Neural cell (in vitro differentiated cells): ENCODE results near the gene CYP4F8. TPM values are rescaled to one million over a fixed set of nuclear protein-coding genes. Genes with fewer than 3 reads are reported as not detected.

Experiments used
- H2AFZ ChIP-seq: fragments of 200-600, 300-800 bp; sonication (generic), shearing (Covaris generic); 2 replicates; pipeline ENCODE4 v1.6.0; 2014; ENCODE audit warnings: low read depth, mild to moderate bottlenecking, antibody characterized with exemption, low read length, moderate library complexity
- H3F3A ChIP-seq: fragments of 200-600 bp; shearing (Covaris generic); 2 replicates; pipeline ENCODE4 v1.6.1; 2016; ENCODE audit warnings: mild to moderate bottlenecking, moderate library complexity, mixed read lengths, antibody characterized with exemption, low read length; ENCODE audit not compliant: insufficient read depth, poor library complexity, severe bottlenecking
- H3K27ac ChIP-seq: fragments of 200-600, 300-800 bp; sonication (generic), shearing (Covaris generic); 2 replicates; pipeline ENCODE4 v1.5.1; 2014; ENCODE audit warnings: mild to moderate bottlenecking, low read length, moderate library complexity
- H3K27me3 ChIP-seq: fragments of 300-800, 200-600 bp; sonication (generic), shearing (Covaris generic); 2 replicates; pipeline ENCODE4 v1.6.0; 2014; ENCODE audit warnings: mild to moderate bottlenecking, low read depth, low read length, moderate library complexity; ENCODE audit not compliant: insufficient read depth
- H3K36me3 ChIP-seq: fragments of 300-800, 200-600 bp; sonication (generic), shearing (Covaris generic); 2 replicates; pipeline ENCODE4 v1.5.1; 2014; ENCODE audit warnings: mild to moderate bottlenecking, antibody characterized with exemption, low read length, moderate library complexity; ENCODE audit not compliant: insufficient read depth
- H3K4me2 ChIP-seq: fragments of 300-800, 200-600 bp; sonication (generic), shearing (Covaris generic); 2 replicates; pipeline ENCODE4 v1.6.0; 2014; ENCODE audit warnings: mild to moderate bottlenecking, low read length
- H3K4me3 ChIP-seq: fragments of 300-800, 200-600 bp; sonication (generic), shearing (Covaris generic); 2 replicates; pipeline ENCODE4 v1.5.1; 2014; ENCODE audit warnings: mild to moderate bottlenecking, low read length, moderate library complexity
- H3K79me2 ChIP-seq: fragments of 200-600 bp; shearing (Covaris generic); replicated peaks from 2 replicates; pipeline ENCODE4 v1.6.0; 2014; ENCODE audit warnings: mild to moderate bottlenecking, low read length, moderate library complexity; ENCODE audit not compliant: insufficient read depth
- H3K9ac ChIP-seq: fragments of 300-800, 200-600 bp; sonication (generic), shearing (Covaris generic); 2 replicates; pipeline ENCODE4 v1.6.1; 2016; ENCODE audit warnings: mild to moderate bottlenecking, low read length, mixed read lengths
- H3K9me2 ChIP-seq: fragments of 200-600 bp; shearing (Covaris generic); 2 replicates; pipeline ENCODE4 v1.6.1; 2016; ENCODE audit warnings: mild to moderate bottlenecking, low read length, mixed read lengths; ENCODE audit not compliant: insufficient read depth
- H3K9me3 ChIP-seq: fragments of 200-600, 300-800 bp; sonication (generic), shearing (Covaris generic); 2 replicates; pipeline ENCODE4 v1.6.1; 2016; ENCODE audit warnings: mild to moderate bottlenecking, mixed run types, low read length, moderate library complexity, mixed read lengths
- H4K20me1 ChIP-seq: fragments of 200-600 bp; shearing (Covaris generic); 2 replicates; pipeline ENCODE4 v1.6.1; 2016; ENCODE audit warnings: mild to moderate bottlenecking, mixed run types; ENCODE audit not compliant: insufficient read depth
- EP300 ChIP-seq: fragments of 450-650 bp; conservative IDR thresholded peaks from 2 replicates; pipeline ENCODE4 v1.6.1; 2014; ENCODE audit warnings: antibody characterized with exemption, mild to moderate bottlenecking, moderate library complexity; ENCODE audit not compliant: poor library complexity, severe bottlenecking
- EZH2 ChIP-seq: fragments of 200-600, 300-800 bp; shearing (Covaris generic), sonication (generic); IDR thresholded peaks from 2 replicates; pipeline ENCODE4 v1.6.1; 2014; ENCODE audit warnings: antibody characterized with exemption, low read length, borderline replicate concordance, mild to moderate bottlenecking; ENCODE audit not compliant: insufficient read depth, poor library complexity, severe bottlenecking
- MXI1 ChIP-seq: fragments of 450-650 bp; conservative IDR thresholded peaks from 2 replicates; pipeline ENCODE4 v1.6.1; 2014; ENCODE audit warnings: antibody characterized with exemption, mild to moderate bottlenecking; ENCODE audit not compliant: poor library complexity, severe bottlenecking
- POLR2AphosphoS5 ChIP-seq: IDR thresholded peaks from 2 replicates; pipeline ENCODE4 v1.6.1; 2012
- RAD21 ChIP-seq: fragments of 450-650 bp; conservative IDR thresholded peaks from 2 replicates; pipeline ENCODE4 v1.6.1; 2014; ENCODE audit warnings: antibody characterized with exemption, mild to moderate bottlenecking, moderate library complexity
- SMC3 ChIP-seq: fragments of 450-650 bp; conservative IDR thresholded peaks from 2 replicates; pipeline ENCODE4 v1.6.1; 2014; ENCODE audit warnings: antibody characterized with exemption, mild to moderate bottlenecking, moderate library complexity; ENCODE audit not compliant: poor library complexity
- TAF1 ChIP-seq: IDR thresholded peaks from 2 replicates; pipeline ENCODE4 v1.6.1; 2012; ENCODE audit warnings: low read depth
- polyA plus RNA-seq: library from polyadenylated mRNA; depleted of rRNA; stranded (reverse); fragments of >200 nt; gene quantifications from 2 replicates; pipeline ENCODE4 v1.2.3, GENCODE V29; 2014
- TF ChIP-seq, protein P1 (sequence below): fragments of 450-650 bp; IDR thresholded peaks from 2 replicates; pipeline ENCODE4 v1.5.1; 2014; ENCODE audit warnings: antibody characterized with exemption, mild to moderate bottlenecking, moderate library complexity; ENCODE audit not compliant: poor library complexity, severe bottlenecking
- TF ChIP-seq, protein P2 (sequence below): IDR thresholded peaks from 2 replicates; pipeline ENCODE4 v1.6.1; 2012; ENCODE audit warnings: borderline replicate concordance

The CYP4F8 gene
- polyA plus RNA-seq, 1 donor from 2014 or later: not detected

DNA sequence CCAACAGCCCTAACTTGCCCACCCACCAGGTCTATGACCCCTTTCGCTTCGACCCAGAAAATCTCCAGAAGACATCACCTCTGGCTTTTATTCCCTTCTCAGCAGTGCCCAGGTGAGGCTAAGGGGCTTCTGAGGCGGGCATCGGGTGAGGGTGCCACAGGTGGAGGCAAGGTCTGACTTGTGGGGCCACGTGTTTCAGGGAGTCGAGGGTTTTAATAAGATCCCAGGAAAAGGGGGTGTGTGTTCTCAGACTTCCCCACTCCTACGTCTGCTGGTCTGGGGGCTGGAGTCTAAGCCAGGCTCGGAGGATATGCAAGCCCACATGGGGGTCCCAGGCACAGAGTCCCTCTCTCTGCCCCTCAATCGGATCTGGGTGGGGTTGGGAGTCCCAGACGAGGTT, 30.9 kb upstream of the CYP4F8 start:
- no peaks in the 10 kb centered on the region for H3F3A ChIP-seq
- H2AFZ ChIP-seq: no peak overlapping the region
- no peaks in the 10 kb centered on the region for H3K9me2 ChIP-seq
- H3K9me3 ChIP-seq: no peaks in the 10 kb centered on the region
- no peaks in the 10 kb centered on the region for H3K27me3 ChIP-seq
- H3K79me2 ChIP-seq: no peaks in the 10 kb centered on the region
- no peak overlapping the region for H3K4me3 ChIP-seq
- H3K27ac ChIP-seq: no peak overlapping the region
- no peak overlapping the region for H3K9ac ChIP-seq
- no peaks in the 10 kb centered on the region for H4K20me1 ChIP-seq
- no peaks in the 10 kb centered on the region for H3K36me3 ChIP-seq
- TF ChIP-seq SMC3: no peak
- TF ChIP-seq EZH2: no peak
- no peak for TF ChIP-seq MXI1
- H3K4me2 ChIP-seq: no peak overlapping the region

DNA sequence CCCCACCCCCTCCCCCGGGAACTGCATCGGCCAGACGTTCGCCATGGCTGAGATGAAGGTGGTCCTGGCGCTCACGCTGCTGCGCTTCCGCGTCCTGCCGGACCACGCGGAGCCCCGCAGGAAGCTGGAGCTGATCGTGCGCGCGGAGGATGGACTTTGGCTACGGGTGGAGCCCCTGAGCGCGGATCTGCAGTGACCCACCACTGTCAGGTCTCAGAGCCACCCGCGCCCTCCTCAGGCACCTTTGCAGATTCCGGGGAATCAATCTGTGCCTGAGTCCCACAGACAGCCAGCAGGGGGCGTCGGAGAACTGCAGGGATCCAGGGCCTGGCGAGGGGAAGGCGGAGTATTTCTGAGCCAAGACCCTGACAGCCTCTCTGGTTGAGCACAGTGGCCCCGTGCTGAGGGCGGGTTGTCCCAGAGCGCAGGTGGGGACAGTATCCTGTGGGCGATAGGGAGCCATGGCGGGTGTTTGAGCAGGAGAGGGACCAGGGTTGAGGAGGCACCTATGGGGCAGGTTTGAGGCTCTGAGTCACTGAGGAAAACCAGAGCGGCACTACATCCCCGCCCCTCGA, 30.4 kb upstream of the CYP4F8 start:
- Histone ChIP-seq H3F3A (no peaks in the 10 kb centered on the region), H2AFZ (no peak overlapping the region), H3K9ac (no peak overlapping the region), H3K9me3 (no peaks in the 10 kb centered on the region), H3K27me3 (no peaks in the 10 kb centered on the region), H3K36me3 (no peaks in the 10 kb centered on the region), H3K27ac (no peak overlapping the region), H3K9me2 (no peaks in the 10 kb centered on the region), H4K20me1 (no peaks in the 10 kb centered on the region), H3K4me3 (no peak overlapping the region), H3K4me2 (no peak overlapping the region), H3K79me2 (no peaks in the 10 kb centered on the region)
- TF ChIP-seq SMC3: no peak
- TF ChIP-seq POLR2AphosphoS5: no peak
- TF ChIP-seq, protein P1, sequence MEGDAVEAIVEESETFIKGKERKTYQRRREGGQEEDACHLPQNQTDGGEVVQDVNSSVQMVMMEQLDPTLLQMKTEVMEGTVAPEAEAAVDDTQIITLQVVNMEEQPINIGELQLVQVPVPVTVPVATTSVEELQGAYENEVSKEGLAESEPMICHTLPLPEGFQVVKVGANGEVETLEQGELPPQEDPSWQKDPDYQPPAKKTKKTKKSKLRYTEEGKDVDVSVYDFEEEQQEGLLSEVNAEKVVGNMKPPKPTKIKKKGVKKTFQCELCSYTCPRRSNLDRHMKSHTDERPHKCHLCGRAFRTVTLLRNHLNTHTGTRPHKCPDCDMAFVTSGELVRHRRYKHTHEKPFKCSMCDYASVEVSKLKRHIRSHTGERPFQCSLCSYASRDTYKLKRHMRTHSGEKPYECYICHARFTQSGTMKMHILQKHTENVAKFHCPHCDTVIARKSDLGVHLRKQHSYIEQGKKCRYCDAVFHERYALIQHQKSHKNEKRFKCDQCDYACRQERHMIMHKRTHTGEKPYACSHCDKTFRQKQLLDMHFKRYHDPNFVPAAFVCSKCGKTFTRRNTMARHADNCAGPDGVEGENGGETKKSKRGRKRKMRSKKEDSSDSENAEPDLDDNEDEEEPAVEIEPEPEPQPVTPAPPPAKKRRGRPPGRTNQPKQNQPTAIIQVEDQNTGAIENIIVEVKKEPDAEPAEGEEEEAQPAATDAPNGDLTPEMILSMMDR: no peak
- TF ChIP-seq TAF1: no peak
- TF ChIP-seq, protein P2, sequence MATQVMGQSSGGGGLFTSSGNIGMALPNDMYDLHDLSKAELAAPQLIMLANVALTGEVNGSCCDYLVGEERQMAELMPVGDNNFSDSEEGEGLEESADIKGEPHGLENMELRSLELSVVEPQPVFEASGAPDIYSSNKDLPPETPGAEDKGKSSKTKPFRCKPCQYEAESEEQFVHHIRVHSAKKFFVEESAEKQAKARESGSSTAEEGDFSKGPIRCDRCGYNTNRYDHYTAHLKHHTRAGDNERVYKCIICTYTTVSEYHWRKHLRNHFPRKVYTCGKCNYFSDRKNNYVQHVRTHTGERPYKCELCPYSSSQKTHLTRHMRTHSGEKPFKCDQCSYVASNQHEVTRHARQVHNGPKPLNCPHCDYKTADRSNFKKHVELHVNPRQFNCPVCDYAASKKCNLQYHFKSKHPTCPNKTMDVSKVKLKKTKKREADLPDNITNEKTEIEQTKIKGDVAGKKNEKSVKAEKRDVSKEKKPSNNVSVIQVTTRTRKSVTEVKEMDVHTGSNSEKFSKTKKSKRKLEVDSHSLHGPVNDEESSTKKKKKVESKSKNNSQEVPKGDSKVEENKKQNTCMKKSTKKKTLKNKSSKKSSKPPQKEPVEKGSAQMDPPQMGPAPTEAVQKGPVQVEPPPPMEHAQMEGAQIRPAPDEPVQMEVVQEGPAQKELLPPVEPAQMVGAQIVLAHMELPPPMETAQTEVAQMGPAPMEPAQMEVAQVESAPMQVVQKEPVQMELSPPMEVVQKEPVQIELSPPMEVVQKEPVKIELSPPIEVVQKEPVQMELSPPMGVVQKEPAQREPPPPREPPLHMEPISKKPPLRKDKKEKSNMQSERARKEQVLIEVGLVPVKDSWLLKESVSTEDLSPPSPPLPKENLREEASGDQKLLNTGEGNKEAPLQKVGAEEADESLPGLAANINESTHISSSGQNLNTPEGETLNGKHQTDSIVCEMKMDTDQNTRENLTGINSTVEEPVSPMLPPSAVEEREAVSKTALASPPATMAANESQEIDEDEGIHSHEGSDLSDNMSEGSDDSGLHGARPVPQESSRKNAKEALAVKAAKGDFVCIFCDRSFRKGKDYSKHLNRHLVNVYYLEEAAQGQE: no peak
- TF ChIP-seq MXI1: no peak
- no peak for TF ChIP-seq EP300
- no peak for TF ChIP-seq EZH2
- TF ChIP-seq RAD21: no peak
